ENCODE data around the gene ZNF835. TPM values are rescaled to one million over a fixed set of nuclear protein-coding genes. Genes with fewer than 3 reads are reported as not detected.

Gene ZNF835
- total RNA-seq, 1 donor from 2014 or later, result 6.3 TPM

Other genes starting within 250 kb of the ZNF835 start
- 5.6 TPM for gene ZNF667, start 194.4 kb downstream of the ZNF835 start, total RNA-seq
- gene ZNF471, start 163.9 kb downstream of the ZNF835 start, total RNA-seq, result 7.6 TPM
- gene ZFP28, start 132.8 kb downstream of the ZNF835 start, total RNA-seq, result 4.9 TPM
- 4.2 TPM for gene ZNF470, start 104.3 kb downstream of the ZNF835 start, total RNA-seq
- 6.6 TPM for gene ZNF71, start 76.5 kb downstream of the ZNF835 start, total RNA-seq
- gene SMIM17, start 28.6 kb downstream of the ZNF835 start, total RNA-seq, result not detected
- gene PEG3, start 169.0 kb upstream of the ZNF835 start, total RNA-seq, result 7.5 TPM
- gene ZIM2, start 169.0 kb upstream of the ZNF835 start, total RNA-seq, result not detected